H9 (cell line): ENCODE measurements around the gene MCM3AP. TPM values are rescaled to one million over a fixed set of nuclear protein-coding genes. Genes with fewer than 3 reads are reported as not detected.

ENCODE experiments used
- DNase-seq: peaks from one replicate; pipeline ENCODE4 v3.0.0-alpha.2; 2017
- H2AFZ ChIP-seq: one replicate; pipeline ENCODE4 v1.6.1; 2013; ENCODE audit warnings: mild to moderate bottlenecking, low read length, control low read depth, moderate library complexity
- H2AK5ac ChIP-seq: 2 replicates; pipeline ENCODE4 v1.6.1; 2013; ENCODE audit warnings: low read length, control low read depth, mixed read lengths; ENCODE audit not compliant: insufficient read length
- H2BK120ac ChIP-seq: one replicate; pipeline ENCODE4 v1.6.1; 2013; ENCODE audit warnings: low read depth, mild to moderate bottlenecking, low read length, control low read depth, inconsistent platforms; ENCODE audit not compliant: poor library complexity, severe bottlenecking
- H2BK12ac ChIP-seq: 2 replicates; pipeline ENCODE4 v1.6.1; 2013; ENCODE audit warnings: low read length, control low read depth, mixed read lengths, low read depth; ENCODE audit not compliant: insufficient read length
- H2BK15ac ChIP-seq: 2 replicates; pipeline ENCODE4 v1.6.1; 2013; ENCODE audit warnings: low read depth, low read length, control low read depth
- H2BK20ac ChIP-seq: one replicate; pipeline ENCODE4 v1.6.1; 2013; ENCODE audit warnings: low read depth, mild to moderate bottlenecking, low read length, control low read depth, inconsistent platforms; ENCODE audit not compliant: poor library complexity, severe bottlenecking
- H2BK5ac ChIP-seq: 2 replicates; pipeline ENCODE4 v1.6.1; 2013; ENCODE audit warnings: low read length, control low read depth, mixed read lengths; ENCODE audit not compliant: insufficient read length
- H3K14ac ChIP-seq: 2 replicates; pipeline ENCODE4 v1.6.1; 2013; ENCODE audit warnings: low read length, control low read depth; ENCODE audit not compliant: insufficient read depth
- H3K18ac ChIP-seq: 2 replicates; pipeline ENCODE4 v1.6.1; 2013; ENCODE audit warnings: low read depth, mild to moderate bottlenecking, mixed read lengths, low read length, control low read depth; ENCODE audit not compliant: insufficient read length
- H3K23ac ChIP-seq: 2 replicates; pipeline ENCODE4 v1.6.1; 2013; ENCODE audit warnings: low read length, control low read depth, mixed read lengths, low read depth; ENCODE audit not compliant: insufficient read length
- H3K23me2 ChIP-seq: 2 replicates; pipeline ENCODE4 v1.6.1; 2013; ENCODE audit warnings: low read depth, mild to moderate bottlenecking, mixed read lengths, low read length, control low read depth; ENCODE audit not compliant: insufficient read length, poor library complexity, severe bottlenecking
- H3K27ac ChIP-seq: 2 replicates; pipeline ENCODE4 v1.5.1; 2013; ENCODE audit warnings: low read length, control low read depth, mixed read lengths, low read depth; ENCODE audit not compliant: insufficient read length
- H3K27me3 ChIP-seq: 2 replicates; pipeline ENCODE4 v1.6.1; 2013; ENCODE audit warnings: low read length, control low read depth, inconsistent platforms; ENCODE audit not compliant: insufficient read depth
- H3K4ac ChIP-seq: 2 replicates; pipeline ENCODE4 v1.6.1; 2013; ENCODE audit warnings: low read depth, mild to moderate bottlenecking, control low read depth, inconsistent platforms, low read length, moderate library complexity
- H3K4me1 ChIP-seq: 2 replicates; pipeline ENCODE4 v1.6.1; 2013; ENCODE audit warnings: low read length, control low read depth, inconsistent platforms; ENCODE audit not compliant: insufficient read depth
- H3K4me2 ChIP-seq: 2 replicates; pipeline ENCODE4 v1.6.1; 2013; ENCODE audit warnings: low read length, control low read depth, mixed read lengths; ENCODE audit not compliant: insufficient read length, insufficient read depth
- H3K56ac ChIP-seq: 2 replicates; pipeline ENCODE4 v1.6.1; 2013; ENCODE audit warnings: low read depth, mild to moderate bottlenecking, mixed read lengths, low read length, control low read depth; ENCODE audit not compliant: insufficient read length
- H3K79me1 ChIP-seq: 2 replicates; pipeline ENCODE4 v1.6.1; 2013; ENCODE audit warnings: low read depth, mild to moderate bottlenecking, moderate library complexity, low read length, control low read depth, inconsistent platforms; ENCODE audit not compliant: insufficient read depth, poor library complexity, severe bottlenecking
- H3K79me2 ChIP-seq: 2 replicates; pipeline ENCODE4 v1.6.1; 2013; ENCODE audit warnings: low read length, control low read depth, inconsistent platforms; ENCODE audit not compliant: insufficient read depth
- H3K9ac ChIP-seq: 2 replicates; pipeline ENCODE4 v1.6.1; 2013; ENCODE audit warnings: low read length, control low read depth, mixed read lengths; ENCODE audit not compliant: insufficient read length; ENCODE audit errors: extremely low read depth
- H3K9me3 ChIP-seq: one replicate; pipeline ENCODE4 v1.6.1; 2013; ENCODE audit warnings: low read depth, low read length, inconsistent platforms; ENCODE audit not compliant: control insufficient read depth
- H3T11ph ChIP-seq: one replicate; pipeline ENCODE4 v1.6.1; 2013; ENCODE audit warnings: mild to moderate bottlenecking, low read length, control low read depth, inconsistent platforms
- H4K20me1 ChIP-seq: one replicate; pipeline ENCODE4 v1.6.1; 2013; ENCODE audit not compliant: control insufficient read depth, insufficient read length, insufficient read depth
- H4K5ac ChIP-seq: 2 replicates; pipeline ENCODE4 v1.6.1; 2013; ENCODE audit warnings: low read depth, mild to moderate bottlenecking, mixed read lengths, low read length, control low read depth; ENCODE audit not compliant: insufficient read length
- H4K8ac ChIP-seq: replicated peaks from 2 replicates; pipeline ENCODE4 v1.6.1; 2013; ENCODE audit warnings: low read length, control low read depth, mixed read lengths, low read depth; ENCODE audit not compliant: insufficient read length
- H4K91ac ChIP-seq: 2 replicates; pipeline ENCODE4 v1.6.1; 2013; ENCODE audit warnings: low read depth, mild to moderate bottlenecking, moderate library complexity, mixed read lengths, low read length, control low read depth; ENCODE audit not compliant: insufficient read length
- H3K27ac Mint-ChIP-seq, 3 experiments: 2 replicates in 2 of 3; 3 replicates in 1 of 3; pipeline ENCODE4 v1.8.0; 2020 to 2021; ENCODE audit warnings: mixed read lengths in 3 of 3, mild to moderate bottlenecking in 1 of 3, moderate library complexity in 1 of 3
- H3K27me3 Mint-ChIP-seq: 2 replicates; pipeline ENCODE4 v1.8.0; 2021; ENCODE audit warnings: low read depth, mild to moderate bottlenecking, moderate library complexity, mixed read lengths
- H3K36me3 Mint-ChIP-seq, 3 experiments: 2 replicates in 2 of 3; 3 replicates in 1 of 3; pipeline ENCODE4 v1.8.0; 2020 to 2021; ENCODE audit warnings: low read depth in 3 of 3, mixed read lengths in 3 of 3; ENCODE audit not compliant: insufficient read depth in 1 of 3
- H3K4me1 Mint-ChIP-seq, 2 experiments: 2 replicates each; pipeline ENCODE4 v1.8.0; 2020; ENCODE audit warnings: mixed read lengths in 2 of 2
- H3K4me3 Mint-ChIP-seq, 2 experiments: 2 replicates in 1 of 2; 3 replicates in 1 of 2; pipeline ENCODE4 v1.8.0; 2020 to 2021; ENCODE audit warnings: mild to moderate bottlenecking in 2 of 2, mixed read lengths in 2 of 2, moderate library complexity in 1 of 2
- H3K9me3 Mint-ChIP-seq, 2 experiments: 2 replicates in 1 of 2; 3 replicates in 1 of 2; pipeline ENCODE4 v1.8.0; 2020; ENCODE audit warnings: mild to moderate bottlenecking in 2 of 2, mixed read lengths in 2 of 2, moderate library complexity in 1 of 2
- WGBS: extraction: QIAGEN DNeasy Blood & Tissue Kit; methylation state at CpG from one replicate; pipeline ENCODE4 v1.1.7; 2013; ENCODE audit warnings: missing lambda C conversion rate, low lambda C conversion rate, mixed read lengths; ENCODE audit not compliant: insufficient read length; ENCODE audit errors: extremely low coverage; 5-methylcytosine and 5-hydroxymethylcytosine counted together
- total RNA-seq: library from RNA; stranded (reverse); gene quantifications from 2 replicates; pipeline ENCODE4 v1.2.1, GENCODE V29; 2021
- TF ChIP-seq, protein P1 (sequence below): fragments of 200-600 bp; sonication (generic); conservative IDR thresholded peaks from 3 replicates; pipeline ENCODE4 v1.8.0; 2021; ENCODE audit warnings: antibody characterized with exemption, mild to moderate bottlenecking

MCM3AP gene
- total RNA-seq, 1 experiment from 2014 or later: 124 TPM

DNA sequence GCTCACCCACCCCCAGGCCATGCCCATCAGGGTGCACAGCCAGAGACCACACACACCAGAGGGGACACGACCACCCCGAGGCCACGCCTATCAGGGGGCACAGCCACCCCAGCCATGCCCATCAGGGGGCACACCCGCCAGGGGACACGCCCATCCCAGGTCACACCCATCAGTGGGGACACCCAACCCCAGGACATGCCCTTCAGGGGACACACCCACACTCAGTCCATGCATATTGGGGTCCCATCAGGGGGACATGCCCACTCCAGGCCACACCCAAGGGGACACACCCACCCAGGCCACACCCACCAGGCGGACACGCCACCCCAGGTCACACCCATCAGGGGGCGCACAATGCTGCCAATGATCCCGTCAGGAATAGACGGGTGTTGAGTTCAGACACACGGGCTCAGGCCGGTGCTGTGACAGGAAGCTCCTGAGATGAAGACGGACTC is 20.7 kb downstream of the MCM3AP start:
- H3K36me3 Mint-ChIP-seq: peaks cover 36 to 81% (median 79%) of the 10 kb centered on the region in 3 experiments; a peak in 6 of 7 replicates
- no peak overlapping the region for H3K4me3 Mint-ChIP-seq
- Histone ChIP-seq H2BK12ac (no peak overlapping the region), H3K79me1 (no peaks in the 10 kb centered on the region), H3K4me1 (no peaks in the 10 kb centered on the region), H3K4me2 (no peak overlapping the region), H4K8ac (no peak overlapping the region), H3K27ac (no peak overlapping the region), H3K18ac (no peak overlapping the region), H4K5ac (no peak overlapping the region), H4K91ac (no peak overlapping the region), H3K9ac (no peak overlapping the region), H3K14ac (no peak overlapping the region), H3K9me3 (no peaks in the 10 kb centered on the region), H3K23ac (no peak overlapping the region), H3K56ac (no peak overlapping the region), H2BK15ac (no peak overlapping the region), H3K4ac (no peak overlapping the region), H3K79me2 (no peaks in the 10 kb centered on the region), H3K27me3 (no peaks in the 10 kb centered on the region), H4K20me1 (no peaks in the 10 kb centered on the region), H2AK5ac (no peak overlapping the region), H2BK120ac (no peak overlapping the region), H2AFZ (no peak overlapping the region), H3K23me2 (no peaks in the 10 kb centered on the region), H2BK5ac (no peak overlapping the region), H3T11ph (no peak overlapping the region), H2BK20ac (no peak overlapping the region)
- no CpG with 5 or more reads among the region's 13 CpGs for WGBS
- DNase-seq: no peak
- no peaks in the 10 kb centered on the region for H3K4me1 Mint-ChIP-seq
- TF ChIP-seq, protein P1, sequence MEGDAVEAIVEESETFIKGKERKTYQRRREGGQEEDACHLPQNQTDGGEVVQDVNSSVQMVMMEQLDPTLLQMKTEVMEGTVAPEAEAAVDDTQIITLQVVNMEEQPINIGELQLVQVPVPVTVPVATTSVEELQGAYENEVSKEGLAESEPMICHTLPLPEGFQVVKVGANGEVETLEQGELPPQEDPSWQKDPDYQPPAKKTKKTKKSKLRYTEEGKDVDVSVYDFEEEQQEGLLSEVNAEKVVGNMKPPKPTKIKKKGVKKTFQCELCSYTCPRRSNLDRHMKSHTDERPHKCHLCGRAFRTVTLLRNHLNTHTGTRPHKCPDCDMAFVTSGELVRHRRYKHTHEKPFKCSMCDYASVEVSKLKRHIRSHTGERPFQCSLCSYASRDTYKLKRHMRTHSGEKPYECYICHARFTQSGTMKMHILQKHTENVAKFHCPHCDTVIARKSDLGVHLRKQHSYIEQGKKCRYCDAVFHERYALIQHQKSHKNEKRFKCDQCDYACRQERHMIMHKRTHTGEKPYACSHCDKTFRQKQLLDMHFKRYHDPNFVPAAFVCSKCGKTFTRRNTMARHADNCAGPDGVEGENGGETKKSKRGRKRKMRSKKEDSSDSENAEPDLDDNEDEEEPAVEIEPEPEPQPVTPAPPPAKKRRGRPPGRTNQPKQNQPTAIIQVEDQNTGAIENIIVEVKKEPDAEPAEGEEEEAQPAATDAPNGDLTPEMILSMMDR: no peak; the same call in 2 of the 3 replicates
- H3K27me3 Mint-ChIP-seq: no peaks in the 10 kb centered on the region
- H3K9me3 Mint-ChIP-seq: no peaks in the 10 kb centered on the region
- no peak overlapping the region for H3K27ac Mint-ChIP-seq
